MM.1S (cell line): Measurements from ENCODE around the gene SPAG16.

Experiments
- CTCF ChIP-seq: fragments of 300-600 bp; sonication (generic); IDR thresholded peaks from 2 replicates; pipeline ENCODE4 v1.5.1; 2016; ENCODE audit warnings: antibody characterized with exemption, low read length, mixed read lengths
- EZH2 ChIP-seq: fragments of 300-600 bp; sonication (generic); optimal IDR thresholded peaks from 2 replicates; pipeline ENCODE3; 2017; ENCODE audit warnings: low read depth, mild to moderate bottlenecking, antibody characterized with exemption, low read length, mixed read lengths
- EZH2phosphoT487 ChIP-seq: fragments of 300-600 bp; sonication (generic); IDR thresholded peaks from 2 replicates; pipeline ENCODE4 v1.6.1; 2018; ENCODE audit warnings: antibody characterized with exemption, low read length

- TF ChIP-seq CTCF (no peak), EZH2phosphoT487 (no peak), EZH2 (no peak)
Measured at GRCh38 chr2:214261683-214262082, 977.4 kb downstream of the SPAG16 start.
